ENCODE data around the gene SLC35A4.
A peak's percentile ranks its signal among the peaks of the same experiment; 100 is the strongest.
"Not testable (repeated sequence)": the region's sequence is repeated elsewhere in the genome, so short reads cannot be mapped to it uniquely, and the experiment has no call there.

SLC35A4 gene

GRCh38 chr5:140567136-140567818 lies 2.6 kb downstream of the SLC35A4 start:
- Mint-ChIP-seq H3K9me3 (no peaks in the 10 kb centered on the region), H3K36me3 (ENCODE audit: low read depth) (peaks cover 29% of the 10 kb centered on the region), H3K27me3 (ENCODE audit: low read depth) (no peaks in the 10 kb centered on the region), H3K27ac (no peak overlapping the region), H3K4me3 (peak overlapping the region; percentile 32), H3K4me1 (ENCODE audit: low read depth) (peaks cover 43% of the 10 kb centered on the region)

GRCh38 chr5:140567871-140568270 lies 3.2 kb downstream of the SLC35A4 start:
- no peaks in the 10 kb centered on the region for H3K27me3 Mint-ChIP-seq (ENCODE audit: low read depth)
- H3K4me3 Mint-ChIP-seq, result peak overlapping the region; percentile 32
- H3K4me1 Mint-ChIP-seq (ENCODE audit: low read depth), result peaks cover 39% of the 10 kb centered on the region
- H3K27ac Mint-ChIP-seq, result peak overlapping the region; percentile 95
- H3K9me3 Mint-ChIP-seq, result no peaks in the 10 kb centered on the region
- H3K36me3 Mint-ChIP-seq (ENCODE audit: low read depth), result peaks cover 29% of the 10 kb centered on the region

GRCh38 chr5:140568443-140569063 lies 3.9 kb downstream of the SLC35A4 start:
- no peaks in the 10 kb centered on the region for H3K27me3 Mint-ChIP-seq (ENCODE audit: low read depth)
- H3K4me3 Mint-ChIP-seq, result peak overlapping the region; percentile 66
- H3K9me3 Mint-ChIP-seq, result no peaks in the 10 kb centered on the region
- peaks cover 35% of the 10 kb centered on the region for H3K4me1 Mint-ChIP-seq (ENCODE audit: low read depth)
- peaks cover 31% of the 10 kb centered on the region for H3K36me3 Mint-ChIP-seq (ENCODE audit: low read depth)
- H3K27ac Mint-ChIP-seq, result peak overlapping the region; percentile 95

- H3K4me1 Mint-ChIP-seq (ENCODE audit: low read depth), result peaks cover 33% of the 10 kb centered on the region
- H3K9me3 Mint-ChIP-seq, result no peaks in the 10 kb centered on the region
- H3K27me3 Mint-ChIP-seq (ENCODE audit: low read depth), result no peaks in the 10 kb centered on the region
- H3K4me3 Mint-ChIP-seq, result peak overlapping the region; percentile 66
- H3K27ac Mint-ChIP-seq, result peak overlapping the region; percentile 95
- H3K36me3 Mint-ChIP-seq (ENCODE audit: low read depth), result peaks cover 31% of the 10 kb centered on the region
Measured at GRCh38 chr5:140569197-140569596, 4.6 kb downstream of the SLC35A4 start.

GRCh38 chr5:140570058-140570457 lies 5.4 kb downstream of the SLC35A4 start:
- no peak overlapping the region for H3K4me3 Mint-ChIP-seq
- H3K27me3 Mint-ChIP-seq (ENCODE audit: low read depth), result no peaks in the 10 kb centered on the region
- H3K9me3 Mint-ChIP-seq, result no peaks in the 10 kb centered on the region
- peaks cover 34% of the 10 kb centered on the region for H3K4me1 Mint-ChIP-seq (ENCODE audit: low read depth)
- peak overlapping the region; percentile 95 for H3K27ac Mint-ChIP-seq
- peaks cover 27% of the 10 kb centered on the region for H3K36me3 Mint-ChIP-seq (ENCODE audit: low read depth)

- Mint-ChIP-seq H3K27ac (peak overlapping the region; percentile 71), H3K27me3 (ENCODE audit: low read depth) (no peaks in the 10 kb centered on the region), H3K4me3 (no peak overlapping the region), H3K9me3 (no peaks in the 10 kb centered on the region), H3K36me3 (ENCODE audit: low read depth) (peaks cover 25% of the 10 kb centered on the region), H3K4me1 (ENCODE audit: low read depth) (peaks cover 31% of the 10 kb centered on the region)
Measured at GRCh38 chr5:140570488-140570887, 5.9 kb downstream of the SLC35A4 start.

- H3K9me3 Mint-ChIP-seq, result no peaks in the 10 kb centered on the region
- H3K36me3 Mint-ChIP-seq (ENCODE audit: low read depth), result peaks cover 23% of the 10 kb centered on the region
- H3K27me3 Mint-ChIP-seq (ENCODE audit: low read depth), result no peaks in the 10 kb centered on the region
- H3K27ac Mint-ChIP-seq, result no peak overlapping the region
- peaks cover 27% of the 10 kb centered on the region for H3K4me1 Mint-ChIP-seq (ENCODE audit: low read depth)
- H3K4me3 Mint-ChIP-seq, result no peak overlapping the region
Measured at GRCh38 chr5:140571105-140571504, 6.5 kb downstream of the SLC35A4 start.

- H3K4me3 Mint-ChIP-seq, result no peak overlapping the region
- H3K4me1 Mint-ChIP-seq (ENCODE audit: low read depth), result peaks cover 22% of the 10 kb centered on the region
- peaks cover 7% of the 10 kb centered on the region for H3K36me3 Mint-ChIP-seq (ENCODE audit: low read depth)
- no peaks in the 10 kb centered on the region for H3K27me3 Mint-ChIP-seq (ENCODE audit: low read depth)
- H3K9me3 Mint-ChIP-seq, result no peaks in the 10 kb centered on the region
- no peak overlapping the region for H3K27ac Mint-ChIP-seq
Measured at GRCh38 chr5:140573683-140574082, 9.1 kb downstream of the SLC35A4 start.

GRCh38 chr5:140574165-140574564 lies 9.5 kb downstream of the SLC35A4 start:
- Mint-ChIP-seq H3K4me1 (ENCODE audit: low read depth) (peaks cover 17% of the 10 kb centered on the region), H3K27ac (no peak overlapping the region), H3K27me3 (ENCODE audit: low read depth) (no peaks in the 10 kb centered on the region), H3K36me3 (ENCODE audit: low read depth) (peaks cover 5% of the 10 kb centered on the region), H3K4me3 (no peak overlapping the region), H3K9me3 (no peaks in the 10 kb centered on the region)

GRCh38 chr5:140575309-140575708 lies 10.7 kb downstream of the SLC35A4 start:
- peaks cover 5% of the 10 kb centered on the region for H3K36me3 Mint-ChIP-seq (ENCODE audit: low read depth)
- H3K4me3 Mint-ChIP-seq, result no peak overlapping the region
- no peaks in the 10 kb centered on the region for H3K9me3 Mint-ChIP-seq
- peaks cover 3% of the 10 kb centered on the region for H3K27me3 Mint-ChIP-seq (ENCODE audit: low read depth)
- peaks cover 12% of the 10 kb centered on the region for H3K4me1 Mint-ChIP-seq (ENCODE audit: low read depth)
- no peak overlapping the region for H3K27ac Mint-ChIP-seq

GRCh38 chr5:140576776-140577201 lies 12.2 kb downstream of the SLC35A4 start:
- peaks cover 2% of the 10 kb centered on the region for H3K36me3 Mint-ChIP-seq (ENCODE audit: low read depth)
- no peak overlapping the region for H3K27ac Mint-ChIP-seq
- H3K4me3 Mint-ChIP-seq, result no peak overlapping the region
- peaks cover 9% of the 10 kb centered on the region for H3K4me1 Mint-ChIP-seq (ENCODE audit: low read depth)
- peaks cover 16% of the 10 kb centered on the region for H3K27me3 Mint-ChIP-seq (ENCODE audit: low read depth)
- H3K9me3 Mint-ChIP-seq, result no peaks in the 10 kb centered on the region

GRCh38 chr5:140579188-140579747 lies 14.6 kb downstream of the SLC35A4 start:
- not testable (repeated sequence) for H3K36me3 Mint-ChIP-seq (ENCODE audit: low read depth); H3K27ac Mint-ChIP-seq; H3K9me3 Mint-ChIP-seq; H3K4me3 Mint-ChIP-seq; H3K4me1 Mint-ChIP-seq (ENCODE audit: low read depth)
- peaks cover 29% of the 10 kb centered on the region for H3K27me3 Mint-ChIP-seq (ENCODE audit: low read depth)

GRCh38 chr5:140587495-140587894 lies 22.9 kb downstream of the SLC35A4 start:
- H3K4me1 Mint-ChIP-seq (ENCODE audit: low read depth), result no peaks in the 10 kb centered on the region
- H3K9me3 Mint-ChIP-seq, result no peaks in the 10 kb centered on the region
- no peaks in the 10 kb centered on the region for H3K36me3 Mint-ChIP-seq (ENCODE audit: low read depth)
- no peak overlapping the region for H3K4me3 Mint-ChIP-seq
- H3K27me3 Mint-ChIP-seq (ENCODE audit: low read depth), result peaks cover 22% of the 10 kb centered on the region
- H3K27ac Mint-ChIP-seq, result no peak overlapping the region

- Mint-ChIP-seq H3K9me3 (no peaks in the 10 kb centered on the region), H3K36me3 (ENCODE audit: low read depth) (no peaks in the 10 kb centered on the region), H3K4me3 (no peak overlapping the region), H3K4me1 (ENCODE audit: low read depth) (no peaks in the 10 kb centered on the region), H3K27me3 (ENCODE audit: low read depth) (peaks cover 17% of the 10 kb centered on the region), H3K27ac (no peak overlapping the region)
Measured at GRCh38 chr5:140588311-140589070, 23.9 kb downstream of the SLC35A4 start.

Data from T-helper 1 cell treated with Interleukin-12 subunit alpha and Interleukin-12 subunit beta and Interleukin-4 antibody, amounts not matched to agents 30 μg/mL and 1 μg/mL, for 36 hours (primary cell).